HG03575 (cell line): ENCODE data around the gene TMEM123.

Source experiments
- ATAC-seq: cut with Tn5 transposase; IDR thresholded peaks from one replicate; pipeline ENCODE4 v1.9.1; 2021; ENCODE audit not compliant: unreplicated experiment, insufficient number of reproducible peaks, low FRiP score; ENCODE audit errors: extremely low read depth

Gene TMEM123, protein sequence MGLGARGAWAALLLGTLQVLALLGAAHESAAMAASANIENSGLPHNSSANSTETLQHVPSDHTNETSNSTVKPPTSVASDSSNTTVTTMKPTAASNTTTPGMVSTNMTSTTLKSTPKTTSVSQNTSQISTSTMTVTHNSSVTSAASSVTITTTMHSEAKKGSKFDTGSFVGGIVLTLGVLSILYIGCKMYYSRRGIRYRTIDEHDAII

GRCh38 chr11:102452461-102453301 lies at the start of gene TMEM123:
TSS of gene TMEM123 (minus strand) at chr11:102452765. CDS start at chr11:102452623, 142 bp downstream.
- no peak for ATAC-seq

GRCh38 chr11:102500829-102501228 lies 48.3 kb upstream of the TMEM123 start:
- no peak for ATAC-seq

DNA sequence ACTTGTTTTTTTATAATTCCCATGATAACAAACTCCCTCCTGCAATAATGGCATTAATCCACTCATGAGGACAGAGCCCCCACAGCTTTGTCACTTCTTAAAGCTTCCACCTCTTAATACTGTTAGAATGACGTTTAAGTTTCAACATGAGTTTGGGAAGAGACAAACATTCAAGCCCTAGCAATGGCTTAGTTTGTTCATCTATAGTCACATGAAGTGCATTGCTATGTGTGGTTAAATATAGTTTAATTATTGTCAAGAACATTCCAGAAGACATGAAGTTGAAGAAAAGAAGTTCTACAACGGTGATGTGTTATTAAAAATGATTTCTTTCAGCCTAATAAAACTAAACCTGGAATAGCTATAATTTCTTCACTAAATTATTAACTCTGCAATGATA lies 47.4 kb upstream of the TMEM123 start:
- ATAC-seq, result no peak

DNA sequence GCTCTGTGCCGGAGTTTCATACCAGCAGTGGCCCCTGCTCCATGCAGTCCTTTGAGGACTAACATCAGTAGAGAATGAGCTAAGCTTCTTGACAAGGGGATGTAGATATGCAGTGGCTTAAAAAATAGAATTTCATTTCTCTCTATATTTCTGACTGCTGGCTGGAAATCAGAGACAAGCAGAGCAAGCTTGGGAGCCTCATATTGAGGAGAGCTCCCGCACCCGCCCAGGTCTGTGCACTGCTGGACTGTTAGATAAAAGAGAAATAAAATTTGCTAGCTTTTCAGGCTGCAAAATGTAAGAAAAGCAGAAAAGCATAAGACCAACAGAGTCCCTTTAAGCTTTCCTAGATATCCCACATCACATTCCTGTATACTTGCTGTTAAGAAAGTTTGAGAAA lies 46.6 kb upstream of the TMEM123 start:
- no peak for ATAC-seq

GRCh38 chr11:102497061-102497460 lies 44.5 kb upstream of the TMEM123 start:
- no peak for ATAC-seq

DNA sequence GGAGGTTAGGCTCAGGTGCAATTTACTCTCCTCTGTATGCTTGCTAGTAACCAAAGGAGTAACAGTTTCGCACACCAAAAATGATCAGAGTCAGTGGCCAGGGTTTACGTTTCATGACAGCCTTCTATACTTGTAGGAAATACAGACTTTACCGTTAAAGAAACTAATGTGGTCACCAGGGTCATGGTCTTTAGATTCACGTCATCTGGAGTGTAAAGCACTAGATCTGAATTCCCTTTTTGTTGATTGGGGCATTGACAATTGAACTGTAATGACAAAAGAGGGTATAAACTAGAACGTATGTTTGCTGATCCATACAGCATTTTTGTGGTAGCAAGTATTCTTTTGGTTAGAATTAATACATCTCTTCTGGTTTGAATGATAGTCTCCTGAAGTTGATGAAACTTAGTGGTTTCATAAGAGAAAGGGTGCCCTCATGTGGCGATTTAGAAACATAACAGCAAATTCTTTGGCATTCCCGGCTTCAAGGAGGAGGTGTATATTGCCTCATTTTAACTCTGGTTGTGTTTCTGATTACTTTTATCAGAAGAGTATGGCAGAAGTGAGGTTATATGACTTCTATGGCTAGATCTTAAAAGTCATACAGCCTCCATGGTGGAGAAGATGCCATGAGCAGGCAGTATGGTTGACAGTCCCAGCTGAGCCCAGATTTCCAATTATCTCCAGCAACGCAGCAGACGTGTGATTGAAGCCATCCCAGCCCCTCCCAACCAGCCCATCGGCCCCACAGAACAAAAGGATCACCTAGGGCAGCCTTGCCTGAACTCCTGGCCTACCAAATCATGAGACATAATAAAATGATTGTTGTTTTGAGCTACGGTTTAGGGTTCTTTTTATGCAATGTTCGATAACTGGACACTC lies 42.8 kb upstream of the TMEM123 start:
- ATAC-seq, result peak; percentile 79

DNA sequence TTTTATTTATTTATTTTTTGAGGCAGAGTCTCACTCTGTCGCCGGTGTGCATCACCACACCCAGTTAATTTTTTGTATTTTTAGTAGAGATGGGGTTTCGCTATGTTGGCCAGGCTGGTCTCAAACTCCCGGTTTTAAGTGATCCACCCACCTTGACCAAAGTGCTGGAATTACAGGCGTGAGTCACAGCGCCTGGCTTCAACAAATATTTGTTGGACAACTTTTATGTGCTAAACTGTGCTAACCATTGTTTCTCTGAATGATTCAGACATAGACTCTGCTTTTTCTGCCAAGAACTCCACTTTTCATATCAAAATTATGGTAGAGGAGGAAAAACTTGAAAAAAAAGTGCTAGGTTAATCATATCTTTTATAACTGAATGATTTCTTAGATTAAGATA lies 41.7 kb upstream of the TMEM123 start:
- ATAC-seq, result no peak

- no peak for ATAC-seq
Measured at GRCh38 chr11:102493524-102493923, 41.0 kb upstream of the TMEM123 start.

GRCh38 chr11:102491969-102492368 lies 39.4 kb upstream of the TMEM123 start:
- no peak for ATAC-seq

DNA sequence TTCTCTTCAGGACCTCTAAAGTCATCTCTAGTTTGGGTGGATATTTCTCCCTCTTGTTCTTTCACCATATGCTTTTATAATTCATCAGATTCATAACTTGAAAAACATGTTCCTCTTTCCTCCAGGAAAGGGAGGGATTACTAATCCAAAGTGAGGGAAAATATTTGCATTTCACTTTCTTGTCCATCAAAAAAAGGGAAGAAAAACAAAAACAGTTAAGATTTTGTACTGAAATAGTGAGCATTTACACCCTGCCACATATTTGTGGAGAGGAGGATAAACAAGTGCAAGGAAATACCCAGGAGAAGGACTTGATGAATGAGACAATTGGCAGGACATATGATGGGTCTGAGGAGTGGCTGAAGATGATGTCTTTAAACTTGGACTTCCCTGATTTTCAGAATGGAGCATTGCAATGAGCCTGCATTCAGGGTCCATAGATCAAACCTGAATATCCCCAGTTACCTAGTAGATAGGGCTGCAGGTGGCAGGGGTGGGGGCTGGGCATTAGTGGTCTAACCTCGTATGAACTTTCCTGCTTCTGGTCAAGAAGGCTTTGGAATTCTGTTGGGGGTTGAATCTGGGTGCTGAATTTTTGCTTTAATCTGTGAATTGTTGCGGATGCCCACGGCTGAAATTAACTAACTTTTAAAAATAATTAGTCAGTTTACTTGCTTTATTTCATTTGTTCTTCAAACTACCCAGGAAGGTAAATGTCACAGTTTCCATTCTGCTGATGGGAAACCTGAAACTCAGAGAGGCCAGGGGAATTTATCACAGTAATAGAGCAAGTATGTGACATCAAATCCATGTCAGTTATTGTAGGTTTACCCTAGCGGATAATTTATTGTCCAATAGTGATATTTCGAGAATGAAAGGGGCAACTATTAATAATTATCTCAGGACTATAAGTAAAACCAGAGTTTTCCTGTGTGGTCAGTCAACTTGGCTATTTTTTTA lies 36.9 kb upstream of the TMEM123 start:
- ATAC-seq, result no peak

DNA sequence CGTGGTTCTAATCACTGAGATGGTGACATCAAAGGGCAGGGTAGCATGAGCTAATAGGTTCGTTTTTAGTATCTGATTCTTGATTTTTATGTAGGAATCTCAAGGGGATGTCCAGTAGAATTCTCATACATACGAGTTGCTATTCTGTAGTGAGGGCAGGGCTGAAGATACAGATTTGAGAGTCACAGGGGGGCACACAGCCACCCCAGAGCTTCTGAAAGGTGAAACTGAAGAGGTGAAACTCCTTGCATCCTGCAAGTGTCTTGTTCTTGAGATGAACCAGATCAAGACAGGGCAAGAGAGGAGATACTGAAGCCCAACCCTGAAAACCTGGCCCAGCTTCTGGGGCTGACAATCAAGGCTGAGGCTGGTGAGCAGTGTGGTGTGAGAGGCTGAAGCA lies 35.6 kb upstream of the TMEM123 start:
- ATAC-seq, result peak; percentile 64

DNA sequence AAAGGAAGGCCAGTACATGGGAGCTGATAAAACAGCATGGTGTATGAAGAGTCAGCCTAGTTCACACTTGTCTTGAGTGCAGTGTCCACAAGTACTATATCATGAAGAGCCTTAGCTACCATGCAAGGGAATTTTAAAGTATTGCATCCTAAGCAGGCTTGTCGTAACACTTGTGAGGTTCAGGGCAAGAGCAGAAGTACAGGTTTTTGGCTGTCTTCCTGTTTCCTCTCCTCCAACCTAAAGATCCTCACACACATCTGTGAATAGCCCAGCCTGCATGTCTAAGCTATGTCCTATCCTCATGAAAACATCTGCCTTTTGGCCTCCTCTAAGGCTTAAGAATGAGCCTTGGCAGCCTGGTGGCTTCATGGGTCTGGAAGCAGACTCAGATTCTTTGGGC lies 34.6 kb upstream of the TMEM123 start:
- no peak for ATAC-seq

GRCh38 chr11:102486584-102486983 lies 34.0 kb upstream of the TMEM123 start:
- ATAC-seq, result no peak

DNA sequence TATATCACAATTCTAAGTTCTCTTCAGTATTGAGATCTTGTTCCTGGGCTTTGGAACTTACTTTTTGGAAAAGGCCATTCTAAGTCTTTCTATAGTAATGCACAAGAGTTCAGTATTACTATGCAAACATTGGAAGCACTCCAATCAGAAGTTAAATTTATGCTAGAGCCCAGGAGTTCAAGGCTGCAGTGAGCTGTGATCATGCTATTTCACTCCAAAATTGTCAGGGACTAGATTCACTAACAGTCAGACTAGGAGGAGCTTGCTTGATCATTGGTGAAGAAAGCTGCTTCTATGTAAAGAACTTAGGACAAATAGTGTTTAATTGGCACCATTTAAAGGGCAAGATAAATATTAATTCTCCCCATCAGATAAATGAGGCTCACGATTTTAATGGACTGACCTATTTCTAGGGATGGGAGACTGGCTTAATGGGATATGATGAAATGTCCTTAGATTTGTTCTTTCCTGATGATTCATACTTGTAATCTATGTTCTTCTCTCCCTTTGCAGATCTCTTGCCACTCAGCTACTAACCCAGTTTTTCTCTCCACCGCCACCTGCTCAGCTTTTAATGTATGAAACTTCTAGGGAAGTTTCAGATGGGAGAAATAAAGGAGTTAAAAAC lies 32.6 kb upstream of the TMEM123 start:
- ATAC-seq, result no peak

DNA sequence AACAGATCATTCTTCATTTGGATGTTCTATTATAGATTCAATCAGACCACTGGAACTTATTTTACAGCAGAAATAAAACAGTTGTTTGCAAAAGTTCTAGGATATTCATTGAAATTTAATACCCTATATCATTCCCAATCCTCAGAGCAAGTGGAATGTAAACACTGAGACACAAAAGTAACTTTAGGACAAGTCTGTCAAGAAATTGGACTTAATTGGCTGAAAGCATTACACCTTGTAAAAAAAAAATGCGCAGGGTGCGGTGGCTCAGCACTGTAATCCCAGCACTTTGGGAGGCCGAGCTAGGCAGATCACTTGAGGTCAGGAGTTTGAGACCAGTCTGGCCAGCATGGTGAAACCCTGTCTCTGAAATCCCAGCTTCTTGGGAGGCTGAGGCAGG lies 29.9 kb upstream of the TMEM123 start:
- no peak for ATAC-seq

DNA sequence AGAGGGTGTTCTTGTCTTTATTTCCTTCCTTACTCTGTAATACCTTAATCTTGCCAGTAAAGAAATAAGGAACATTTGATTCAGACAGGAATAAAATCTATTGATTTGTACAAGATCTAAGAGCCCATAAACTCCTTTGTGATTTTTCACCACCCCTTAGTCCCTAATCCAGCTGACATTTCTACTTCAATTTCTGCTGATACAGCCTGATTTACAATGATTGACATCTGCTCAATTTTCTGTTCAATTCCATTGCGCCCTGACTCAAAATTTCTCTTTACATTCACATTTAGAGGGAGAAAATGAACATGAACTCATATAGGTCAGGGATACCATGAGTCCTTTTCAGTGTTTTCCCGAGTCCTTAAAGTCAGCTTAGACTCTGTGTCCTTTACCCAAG lies 27.2 kb upstream of the TMEM123 start:
- ATAC-seq, result no peak

GRCh38 chr11:102478673-102479299 lies 26.2 kb upstream of the TMEM123 start:
- no peak for ATAC-seq

DNA sequence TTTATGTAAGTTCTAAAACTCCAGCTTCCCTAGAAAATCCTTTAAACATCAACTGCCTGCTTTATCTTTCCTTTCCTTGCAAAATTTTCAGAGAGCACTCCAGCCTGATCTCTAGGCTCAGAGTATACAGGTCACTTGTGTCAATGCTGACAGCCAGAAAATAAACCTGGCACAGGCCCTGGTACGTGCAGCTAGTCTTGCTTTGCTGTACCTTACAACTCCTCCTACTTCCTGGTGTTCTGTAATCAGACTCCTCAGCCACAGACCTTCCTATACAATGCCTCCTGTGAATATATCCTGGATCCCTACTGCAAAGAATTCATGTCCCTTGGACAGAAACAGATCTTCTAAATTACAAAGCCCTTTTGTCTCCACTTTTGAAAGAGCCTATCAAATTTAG lies 24.2 kb upstream of the TMEM123 start:
- no peak for ATAC-seq
